SU-DHL-6 (cell line): ENCODE data around the gene TAOK1.

Experiments used
- H2AFZ ChIP-seq: fragments of 200-600 bp; sonication (generic); 2 replicates; pipeline ENCODE4 v1.6.1; 2014; ENCODE audit warnings: low read depth, mild to moderate bottlenecking, moderate library complexity, mixed read lengths, antibody characterized with exemption, low read length; ENCODE audit not compliant: severe bottlenecking
- H3F3A ChIP-seq: fragments of 200-600 bp; shearing (Covaris generic); 2 replicates; pipeline ENCODE4 v1.6.0; 2016; ENCODE audit warnings: antibody characterized with exemption, mild to moderate bottlenecking; ENCODE audit not compliant: insufficient read depth
- H3K27ac ChIP-seq: fragments of 200-600 bp; sonication (generic); 2 replicates; pipeline ENCODE4 v1.5.1; 2016; ENCODE audit warnings: low read depth, mild to moderate bottlenecking, low read length, moderate library complexity, mixed read lengths
- H3K27me3 ChIP-seq: fragments of 200-600 bp; sonication (generic), shearing (Covaris generic); 2 replicates; pipeline ENCODE4 v1.6.0; 2014; ENCODE audit warnings: mild to moderate bottlenecking, low read length
- H3K36me3 ChIP-seq: fragments of 200-600 bp; sonication (generic); 2 replicates; pipeline ENCODE4 v1.6.1; 2014; ENCODE audit warnings: mild to moderate bottlenecking, low read length, mixed read lengths
- H3K4me2 ChIP-seq: fragments of 300-600, 200-600 bp; shearing (Covaris generic), sonication (generic); 2 replicates; pipeline ENCODE4 v1.6.0; 2014; ENCODE audit warnings: low read length, low read depth, mild to moderate bottlenecking; ENCODE audit not compliant: poor library complexity, severe bottlenecking
- H3K4me3 ChIP-seq: fragments of 200-600 bp; sonication (generic); 2 replicates; pipeline ENCODE4 v1.5.1; 2014; ENCODE audit warnings: antibody characterized with exemption, low read length, mild to moderate bottlenecking, mixed read lengths; ENCODE audit not compliant: insufficient read depth, poor library complexity, severe bottlenecking
- H3K79me2 ChIP-seq: fragments of 200-600 bp; sonication (generic); 2 replicates; pipeline ENCODE4 v1.6.1; 2014; ENCODE audit warnings: mild to moderate bottlenecking, low read length, moderate library complexity; ENCODE audit not compliant: insufficient read depth
- H3K9ac ChIP-seq: fragments of 200-600 bp; sonication (generic); 2 replicates; pipeline ENCODE4 v1.7.0; 2014; ENCODE audit warnings: mild to moderate bottlenecking, low read length
- H3K9me2 ChIP-seq: fragments of 200-600 bp; sonication (generic); replicated peaks from 2 replicates; pipeline ENCODE4 v1.6.1; 2014; ENCODE audit warnings: low read length; ENCODE audit not compliant: insufficient read depth
- H3K9me3 ChIP-seq: fragments of 200-600 bp; sonication (generic); 2 replicates; pipeline ENCODE4 v1.6.1; 2014; ENCODE audit warnings: low read length, mixed read lengths; ENCODE audit not compliant: insufficient read depth
- H4K20me1 ChIP-seq: fragments of 200-600 bp; sonication (generic); 2 replicates; pipeline ENCODE4 v1.6.1; 2014; ENCODE audit warnings: low read depth, mild to moderate bottlenecking, antibody characterized with exemption, low read length, moderate library complexity, mixed read lengths
- CTCF ChIP-seq: fragments of 200-600 bp; sonication (generic); IDR thresholded peaks from one replicate; pipeline ENCODE4 v1.5.1; 2017; ENCODE audit warnings: antibody characterized with exemption, mild to moderate bottlenecking, low read length, moderate library complexity; ENCODE audit not compliant: insufficient read depth, poor library complexity, severe bottlenecking
- EZH2phosphoT487 ChIP-seq: fragments of 200-600 bp; sonication (generic), shearing (Covaris generic); conservative IDR thresholded peaks from 2 replicates; pipeline ENCODE4 v1.6.1; 2018; ENCODE audit warnings: mild to moderate bottlenecking, antibody characterized with exemption, low read length, moderate library complexity, mixed read lengths

The TAOK1 gene

GRCh38 chr17:29379084-29379991, 10.8 kb upstream of the TAOK1 start:
- Histone ChIP-seq H3K27me3 (no peaks in the 10 kb centered on the region), H4K20me1 (no peaks in the 10 kb centered on the region), H3F3A (no peaks in the 10 kb centered on the region), H3K4me2 (no peak overlapping the region), H3K79me2 (no peaks in the 10 kb centered on the region), H3K36me3 (no peaks in the 10 kb centered on the region), H3K27ac (no peak overlapping the region), H3K9me3 (no peaks in the 10 kb centered on the region), H3K9ac (no peak overlapping the region), H3K9me2 (no peaks in the 10 kb centered on the region), H2AFZ (no peak overlapping the region), H3K4me3 (no peak overlapping the region)
- TF ChIP-seq EZH2phosphoT487, result no peak
- no peak for TF ChIP-seq CTCF

- no peak overlapping the region for H3K4me2 ChIP-seq
- no peak overlapping the region for H3K4me3 ChIP-seq
- H3F3A ChIP-seq, result 0 out of 2 replicates have a peak, but pooled peaks cover 3% of the 10 kb centered on the region
- no peak overlapping the region for H3K9ac ChIP-seq
- H3K36me3 ChIP-seq, result no peaks in the 10 kb centered on the region
- H3K27me3 ChIP-seq, result no peaks in the 10 kb centered on the region
- no peak overlapping the region for H3K27ac ChIP-seq
- no peaks in the 10 kb centered on the region for H4K20me1 ChIP-seq
- H2AFZ ChIP-seq, result no peak overlapping the region
- H3K9me2 ChIP-seq, result no peaks in the 10 kb centered on the region
- no peaks in the 10 kb centered on the region for H3K79me2 ChIP-seq
- TF ChIP-seq CTCF (no peak), EZH2phosphoT487 (no peak)
- H3K9me3 ChIP-seq, result no peaks in the 10 kb centered on the region
These were observed 6.5 kb upstream of the TAOK1 start for GRCh38 chr17:29383686-29384085.

- Histone ChIP-seq H4K20me1 (no peaks in the 10 kb centered on the region), H3K4me2 (no peak overlapping the region), H3K9ac (no peak overlapping the region), H3K9me3 (no peaks in the 10 kb centered on the region), H3F3A (0 out of 2 replicates have a peak, but pooled peaks cover 3% of the 10 kb centered on the region), H3K9me2 (no peaks in the 10 kb centered on the region), H3K27me3 (no peaks in the 10 kb centered on the region), H3K36me3 (no peaks in the 10 kb centered on the region), H2AFZ (no peak overlapping the region), H3K27ac (no peak overlapping the region), H3K4me3 (no peak overlapping the region), H3K79me2 (peaks cover 3% of the 10 kb centered on the region)
- TF ChIP-seq CTCF (no peak), EZH2phosphoT487 (no peak)
These were observed 5.3 kb upstream of the TAOK1 start for GRCh38 chr17:29384901-29385300.
